ENCODE results near the gene AOAH.

AOAH gene

DNA sequence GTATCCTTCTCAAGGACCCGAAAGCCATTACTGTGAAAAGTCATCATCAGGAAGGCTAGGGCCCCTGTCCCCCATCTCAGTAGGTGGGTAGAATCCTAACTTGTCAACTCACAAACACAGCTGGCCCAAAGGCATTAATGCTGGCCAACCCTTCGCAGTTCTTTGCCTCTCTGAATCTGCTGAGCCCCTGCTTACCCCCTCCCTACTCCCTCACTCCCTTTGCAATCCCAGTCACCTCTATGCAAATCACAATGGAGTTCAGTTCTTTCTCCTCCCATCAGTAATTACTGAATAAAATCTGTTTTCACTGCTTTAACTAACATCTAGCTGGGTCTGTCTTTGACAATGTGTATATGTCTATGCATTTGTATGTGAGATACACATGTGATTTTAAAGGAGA, 38.1 kb upstream of the AOAH start:
- Histone ChIP-seq H3K27ac (no peak overlapping the region), H3K4me3 (ENCODE audit: low read depth, low read length) (no peak overlapping the region), H3K36me3 (replicated peaks) (no peaks in the 10 kb centered on the region), H3K27me3 (replicated peaks) (no peaks in the 10 kb centered on the region)
- no peak for DNase-seq
- in situ Hi-C loops (cut with HindIII; ENCODE audit: low pct_ligation_motif_present, low sequenced_read_pairs), result no loop called here
- TF ChIP-seq, protein P1, sequence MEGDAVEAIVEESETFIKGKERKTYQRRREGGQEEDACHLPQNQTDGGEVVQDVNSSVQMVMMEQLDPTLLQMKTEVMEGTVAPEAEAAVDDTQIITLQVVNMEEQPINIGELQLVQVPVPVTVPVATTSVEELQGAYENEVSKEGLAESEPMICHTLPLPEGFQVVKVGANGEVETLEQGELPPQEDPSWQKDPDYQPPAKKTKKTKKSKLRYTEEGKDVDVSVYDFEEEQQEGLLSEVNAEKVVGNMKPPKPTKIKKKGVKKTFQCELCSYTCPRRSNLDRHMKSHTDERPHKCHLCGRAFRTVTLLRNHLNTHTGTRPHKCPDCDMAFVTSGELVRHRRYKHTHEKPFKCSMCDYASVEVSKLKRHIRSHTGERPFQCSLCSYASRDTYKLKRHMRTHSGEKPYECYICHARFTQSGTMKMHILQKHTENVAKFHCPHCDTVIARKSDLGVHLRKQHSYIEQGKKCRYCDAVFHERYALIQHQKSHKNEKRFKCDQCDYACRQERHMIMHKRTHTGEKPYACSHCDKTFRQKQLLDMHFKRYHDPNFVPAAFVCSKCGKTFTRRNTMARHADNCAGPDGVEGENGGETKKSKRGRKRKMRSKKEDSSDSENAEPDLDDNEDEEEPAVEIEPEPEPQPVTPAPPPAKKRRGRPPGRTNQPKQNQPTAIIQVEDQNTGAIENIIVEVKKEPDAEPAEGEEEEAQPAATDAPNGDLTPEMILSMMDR (IDR thresholded peaks at IDR 0.05; ENCODE audit: low read depth, low read length, missing control alignments), result no peak

GRCh38 chr7:36761835-36762234, 37.5 kb upstream of the AOAH start:
- TF ChIP-seq, protein P1 (IDR thresholded peaks at IDR 0.05; ENCODE audit: low read depth, low read length, missing control alignments), result no peak
- Histone ChIP-seq H3K27me3 (replicated peaks) (no peaks in the 10 kb centered on the region), H3K36me3 (replicated peaks) (no peaks in the 10 kb centered on the region), H3K27ac (no peak overlapping the region), H3K4me3 (ENCODE audit: low read depth, low read length) (no peak overlapping the region)
- no peak for DNase-seq
- in situ Hi-C loops (cut with HindIII; ENCODE audit: low pct_ligation_motif_present, low sequenced_read_pairs), result no loop called here

GRCh38 chr7:36760856-36761762, 36.8 kb upstream of the AOAH start:
- TF ChIP-seq, protein P1 (IDR thresholded peaks at IDR 0.05; ENCODE audit: low read depth, low read length, missing control alignments), result no peak
- Histone ChIP-seq H3K27ac (no peak overlapping the region), H3K27me3 (replicated peaks) (no peaks in the 10 kb centered on the region), H3K4me3 (ENCODE audit: low read depth, low read length) (no peak overlapping the region), H3K36me3 (replicated peaks) (no peaks in the 10 kb centered on the region)
- in situ Hi-C loops (cut with HindIII; ENCODE audit: low pct_ligation_motif_present, low sequenced_read_pairs), result no loop called here
- DNase-seq, result no peak

- Histone ChIP-seq H3K27ac (no peak overlapping the region), H3K27me3 (replicated peaks) (no peaks in the 10 kb centered on the region)
- DNase-seq, result no peak
These were observed 34.6 kb upstream of the AOAH start for GRCh38 chr7:36758879-36759278.

DNA sequence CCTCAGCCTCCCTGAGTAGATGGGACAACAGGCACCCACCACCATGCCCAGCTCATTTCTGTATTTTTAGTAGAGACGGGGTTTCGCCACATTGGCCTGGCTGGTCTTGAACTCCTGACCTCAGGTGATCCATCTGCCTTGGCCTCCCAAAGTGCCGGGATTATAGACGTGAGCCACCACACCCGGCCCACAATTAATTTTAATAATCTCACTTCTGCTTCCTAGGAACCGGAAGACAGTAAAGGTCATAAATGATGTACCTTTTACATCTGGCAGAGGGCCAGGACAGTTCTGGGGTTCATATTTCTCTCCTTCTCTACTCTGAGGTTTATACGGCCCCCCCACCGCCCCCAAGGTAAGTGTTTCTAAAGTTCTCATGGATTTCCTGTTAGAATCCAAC, 31.2 kb upstream of the AOAH start:
- Histone ChIP-seq H3K27ac (no peak overlapping the region), H3K36me3 (replicated peaks) (no peaks in the 10 kb centered on the region), H3K27me3 (replicated peaks) (no peaks in the 10 kb centered on the region), H3K4me3 (ENCODE audit: low read depth, low read length) (no peak overlapping the region)
- TF ChIP-seq, protein P1 (IDR thresholded peaks at IDR 0.05; ENCODE audit: low read depth, low read length, missing control alignments), result no peak
- in situ Hi-C loops (cut with HindIII; ENCODE audit: low pct_ligation_motif_present, low sequenced_read_pairs), result no loop called here
- DNase-seq, result no peak

More at GRCh38 chr7:36758879-36759278, 34.6 kb upstream of the AOAH start:
- Histone ChIP-seq H3K36me3 (replicated peaks) (no peaks in the 10 kb centered on the region), H3K4me3 (ENCODE audit: low read depth, low read length) (no peak overlapping the region)
- TF ChIP-seq, protein P1 (IDR thresholded peaks at IDR 0.05; ENCODE audit: low read depth, low read length, missing control alignments), result no peak
- in situ Hi-C loops (cut with HindIII; ENCODE audit: low pct_ligation_motif_present, low sequenced_read_pairs), result no loop called here

All from brain microvascular endothelial cell (primary cell).